NAMALWA (cell line): ENCODE measurements around the gene KAZN.
"Not testable (repeated sequence)": the region's sequence is repeated elsewhere in the genome, so short reads cannot be mapped to it uniquely, and the experiment has no call there.

ENCODE experiments used
- DNase-seq: peaks from one replicate; pipeline ENCODE4 v3.0.0-alpha.2; 2015; ENCODE audit warnings: low spot score

Gene KAZN

GRCh38 chr1:14956579-14957195 is 358.2 kb downstream of the KAZN start:
- no peak for DNase-seq

DNA sequence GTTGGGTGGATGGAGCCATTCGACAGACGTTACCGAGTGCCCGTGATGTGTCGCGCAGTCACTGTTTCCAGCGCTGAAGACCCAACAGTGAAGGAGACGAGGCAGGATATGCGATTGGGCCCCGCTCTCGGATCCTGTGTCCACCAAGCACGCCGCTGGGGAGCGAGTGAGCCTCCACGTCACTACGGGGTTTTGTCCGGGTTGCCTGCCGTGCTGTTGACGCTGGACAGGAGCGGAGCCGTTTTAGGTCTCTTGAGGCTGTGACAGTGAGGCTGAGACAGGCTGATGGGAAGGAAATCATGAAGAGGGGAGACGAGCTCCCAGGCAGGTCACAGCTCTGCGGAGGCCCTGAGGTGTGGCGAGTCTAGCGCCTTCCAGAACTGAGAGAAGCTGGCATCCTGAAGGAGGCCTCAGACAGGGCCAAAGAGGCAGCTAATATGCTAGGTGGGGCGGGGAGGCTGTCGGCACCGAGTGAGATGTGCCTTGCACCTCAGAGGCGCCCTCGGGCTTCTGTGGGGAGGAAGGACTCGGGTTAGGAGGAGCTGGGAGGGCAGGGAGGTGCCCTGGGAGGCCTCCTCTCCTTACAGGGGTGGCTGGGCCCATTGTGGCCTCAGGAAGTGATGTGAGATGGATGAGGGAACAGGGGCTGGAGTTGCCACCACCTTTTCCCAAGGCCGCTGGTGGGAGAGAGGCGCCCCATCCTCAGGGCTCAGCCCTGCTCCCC is 359.1 kb downstream of the KAZN start:
- DNase-seq, result no peak

GRCh38 chr1:14958249-14959058 is 360.0 kb downstream of the KAZN start:
- no peak for DNase-seq

- no peak for DNase-seq
Measured at GRCh38 chr1:14959059-14959694, 360.7 kb downstream of the KAZN start.

GRCh38 chr1:14961661-14962267 is 363.3 kb downstream of the KAZN start:
- DNase-seq, result peak; percentile 47

GRCh38 chr1:14962407-14962806 is 363.9 kb downstream of the KAZN start:
- DNase-seq, result no peak

DNA sequence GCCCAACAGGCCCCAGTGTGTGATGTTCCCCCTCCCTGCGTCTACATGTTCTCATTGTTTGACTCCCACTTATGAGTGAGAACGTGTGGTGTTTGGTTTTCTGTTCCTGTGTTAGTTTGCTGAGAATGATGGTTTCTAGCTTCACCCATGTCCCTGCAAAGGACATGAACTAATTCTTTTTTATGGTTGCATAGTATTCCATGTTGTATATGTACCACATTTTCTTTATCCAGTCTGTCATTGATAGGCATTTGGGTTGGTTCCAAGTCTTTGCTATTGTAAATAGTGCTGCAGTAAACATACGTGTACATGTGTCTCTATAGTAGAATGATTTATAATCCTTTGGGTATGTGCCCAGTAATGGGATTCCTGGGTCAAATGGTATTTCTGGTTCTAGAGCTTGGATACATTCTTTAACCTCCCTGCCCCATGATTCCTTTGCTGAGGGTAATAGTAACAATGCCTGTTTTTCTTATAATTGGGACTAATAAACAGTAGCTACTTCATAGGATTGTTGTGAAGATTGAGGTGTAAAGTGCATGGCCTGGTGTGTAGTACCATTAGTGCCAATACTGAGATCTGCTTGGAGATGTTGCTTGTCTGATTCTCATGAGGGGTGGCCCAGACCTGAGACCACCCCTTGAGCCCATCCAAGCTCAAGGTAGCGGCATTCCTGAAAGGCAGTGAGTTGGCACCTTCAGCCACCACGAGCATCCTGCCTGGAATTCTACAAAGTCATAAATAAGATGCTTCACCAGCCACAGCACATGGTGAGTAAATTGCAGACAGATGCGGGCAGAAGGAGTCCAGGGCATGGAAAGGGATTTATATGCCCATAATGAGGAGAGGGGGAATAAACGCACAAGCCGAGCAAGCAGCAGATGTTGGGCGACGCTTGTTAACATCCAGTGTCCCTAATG is 365.6 kb downstream of the KAZN start:
- not testable (repeated sequence) for DNase-seq

DNA sequence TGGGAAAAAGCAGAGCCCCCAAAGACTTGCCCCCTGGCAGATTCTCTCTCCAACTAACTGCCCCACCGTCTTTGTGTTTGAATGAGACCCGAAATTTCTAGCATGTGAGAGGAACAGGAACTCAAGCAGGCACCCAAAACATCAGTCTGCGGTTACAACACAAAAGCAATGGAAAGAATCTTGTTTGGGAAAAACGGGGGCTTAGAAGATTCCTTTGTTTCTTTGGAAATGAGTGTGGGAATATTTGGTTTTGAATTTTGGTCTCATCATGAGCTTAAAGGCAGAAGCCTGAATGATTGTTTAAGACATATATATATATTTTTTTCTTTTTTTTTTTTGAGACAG is 366.2 kb downstream of the KAZN start:
- no peak for DNase-seq

DNA sequence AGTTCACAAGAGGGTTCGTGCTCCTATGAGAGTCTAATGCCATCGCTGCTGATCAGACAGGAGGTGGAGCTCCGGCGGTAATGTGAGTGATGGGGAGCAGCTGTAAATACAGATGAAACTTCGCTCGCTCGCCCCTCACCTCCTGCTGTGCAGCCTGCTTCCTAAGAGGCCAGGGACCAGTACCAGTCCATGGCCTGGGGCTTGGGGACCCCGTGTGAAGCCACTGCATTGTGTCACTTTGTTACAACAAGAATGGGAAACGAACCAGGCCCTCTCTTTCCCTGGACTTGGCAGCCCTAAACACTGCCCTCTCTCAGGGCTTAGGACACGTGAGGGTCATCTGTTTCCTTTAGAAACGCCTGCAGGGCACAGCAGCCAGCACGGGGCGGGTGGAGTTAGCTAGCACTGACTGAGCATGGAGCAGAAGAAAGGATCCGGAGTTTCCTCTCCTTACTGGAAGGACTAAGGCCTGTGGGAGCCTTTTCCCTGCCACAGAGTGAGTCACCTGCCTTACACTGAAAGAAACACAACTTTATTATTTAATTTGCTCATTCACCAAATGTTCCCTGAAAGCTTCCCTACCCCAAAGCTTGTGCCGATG is 369.9 kb downstream of the KAZN start:
- DNase-seq, result no peak

GRCh38 chr1:14969006-14969405 is 370.5 kb downstream of the KAZN start:
- no peak for DNase-seq

- DNase-seq, result peak; percentile 61
Measured at GRCh38 chr1:14970115-14970798, 371.8 kb downstream of the KAZN start.

GRCh38 chr1:14970799-14971141 is 372.3 kb downstream of the KAZN start:
- no peak for DNase-seq

DNA sequence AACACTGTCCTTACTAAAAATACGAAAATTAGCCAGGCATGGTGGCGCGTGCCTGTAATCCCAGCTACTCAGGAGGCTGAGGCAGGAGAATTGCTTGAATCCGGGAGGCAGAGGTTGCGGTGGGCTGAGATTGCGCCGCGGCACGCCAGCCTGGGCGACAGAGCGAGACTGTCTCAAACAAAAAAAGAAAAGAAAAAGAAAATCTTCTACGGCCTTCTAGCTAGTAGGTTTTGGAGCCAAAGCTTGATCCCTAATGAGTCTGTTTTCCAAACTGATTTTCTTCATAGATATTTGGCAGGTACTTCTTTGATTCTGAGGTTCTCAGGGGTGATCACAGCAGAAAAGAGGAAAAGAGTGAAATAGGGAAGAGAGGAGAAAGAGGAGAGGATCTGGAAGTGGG is 372.7 kb downstream of the KAZN start:
- DNase-seq, result no peak

DNA sequence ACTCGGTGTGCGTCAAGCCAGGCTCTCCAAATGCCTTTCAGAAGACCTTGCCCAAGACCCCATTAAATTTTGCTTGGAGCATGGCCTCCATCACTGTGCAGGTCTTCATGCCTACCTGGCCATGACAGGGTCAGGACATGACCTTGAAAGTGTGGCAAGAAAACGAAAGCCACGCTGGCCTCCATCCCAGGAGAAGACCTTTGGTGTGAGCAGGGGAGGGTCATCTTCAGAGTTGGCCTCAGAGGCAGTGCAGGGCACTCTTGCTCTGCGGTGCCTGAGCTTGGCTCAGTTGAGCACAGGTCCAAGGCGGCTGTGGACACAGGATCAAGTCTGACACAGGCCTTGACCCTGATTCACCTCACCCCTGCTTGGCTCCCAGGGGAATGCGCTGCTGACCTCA is 373.6 kb downstream of the KAZN start:
- DNase-seq, result no peak

- no peak for DNase-seq
Measured at GRCh38 chr1:14973773-14974172, 375.3 kb downstream of the KAZN start.

GRCh38 chr1:14974361-14974760 is 375.9 kb downstream of the KAZN start:
- no peak for DNase-seq

GRCh38 chr1:14975119-14975518 is 376.6 kb downstream of the KAZN start:
- DNase-seq, result no peak

DNA sequence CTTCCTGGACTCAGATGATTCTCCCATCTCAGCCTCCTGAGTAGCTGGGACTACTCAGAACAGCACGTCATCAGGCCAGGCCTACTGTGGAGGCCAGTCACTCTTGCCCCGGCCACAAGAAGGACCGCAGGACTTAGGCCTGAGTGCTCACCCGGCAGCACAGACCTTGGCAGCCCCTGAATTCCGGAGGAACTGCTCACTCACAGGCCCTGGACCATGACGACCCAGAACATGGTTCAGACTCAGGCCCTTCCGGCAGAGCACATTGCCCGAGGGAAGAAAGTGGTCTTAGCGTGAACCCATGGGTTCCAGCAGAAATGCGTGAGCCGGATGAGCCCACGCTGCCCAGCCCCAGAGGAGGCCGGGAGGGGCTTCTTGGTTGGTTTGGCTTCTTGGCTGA is 377.8 kb downstream of the KAZN start:
- no peak for DNase-seq

DNA sequence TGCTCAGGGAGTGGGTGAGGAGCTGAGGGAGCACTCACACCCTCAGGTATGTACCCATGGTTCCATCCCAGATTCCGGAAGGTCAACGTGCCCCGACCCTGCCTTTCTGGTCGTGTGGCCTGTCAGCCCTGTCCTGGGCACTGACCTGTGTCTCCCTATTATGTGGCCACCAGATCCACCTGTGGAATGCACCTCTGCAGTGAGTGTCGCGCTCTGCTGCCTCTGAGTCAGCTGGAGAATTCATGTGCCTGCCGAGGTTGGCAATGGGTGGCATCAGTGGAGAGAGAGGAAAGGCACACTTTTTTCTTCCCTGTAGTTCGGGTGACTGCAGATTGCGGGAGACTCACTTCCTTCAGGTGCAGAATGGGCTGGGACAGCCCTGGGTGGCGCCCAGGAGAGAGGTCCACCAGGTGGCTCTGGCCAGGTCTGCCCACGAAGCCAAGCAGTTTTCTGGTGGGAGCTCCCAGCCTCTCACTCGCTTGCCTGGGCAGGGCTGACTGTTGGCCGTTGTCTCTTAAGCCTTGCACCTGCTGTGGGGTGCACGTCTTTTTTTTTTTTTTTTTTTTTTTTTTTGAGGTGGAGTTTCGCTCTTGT is 378.9 kb downstream of the KAZN start:
- no peak for DNase-seq
